ENCODE measurements around the gene ASB16.

GRCh38 chr17:44183024-44183423 lies 12.5 kb downstream of the ASB16 start:
- TF ChIP-seq CTCF (conservative IDR thresholded peaks at IDR 0.05 in 1 of 2, IDR thresholded peaks at IDR 0.05 in 1 of 2; ENCODE audit: low read depth in 1 of 2, low read length in 2 of 2) (no peak), EZH2 (IDR thresholded peaks at IDR 0.05; ENCODE audit: low read length, missing control alignments) (no peak)
